LNCAP (cell line): ENCODE measurements around the gene TSPAN9.

Source experiments
- TF ChIP-seq, protein P1 (sequence below): fragments of 450-650 bp; IDR thresholded peaks from 2 replicates; pipeline ENCODE4 v1.5.1; 2017; ENCODE audit warnings: mild to moderate bottlenecking

TSPAN9 gene

DNA sequence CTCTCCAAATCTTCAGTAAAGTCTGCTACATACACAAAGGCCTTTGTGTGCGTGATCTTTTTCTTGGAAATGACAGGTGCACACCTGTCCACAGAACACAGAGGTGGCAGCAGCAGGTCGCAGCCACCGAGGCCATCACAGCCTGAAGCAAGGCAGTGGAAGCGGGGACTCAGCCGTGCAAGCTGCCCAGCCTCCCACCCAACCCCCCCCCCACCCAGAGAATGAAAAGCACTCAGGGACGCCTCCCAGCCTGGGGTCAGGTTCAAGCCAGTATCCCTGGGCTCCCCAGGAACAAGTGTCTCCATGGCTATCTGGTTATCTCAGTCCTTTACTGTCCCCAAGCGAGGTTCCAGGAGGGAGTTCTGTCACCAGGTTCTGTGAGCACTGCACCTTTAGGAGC lies 31.2 kb upstream of the TSPAN9 start:
- TF ChIP-seq, protein P1, sequence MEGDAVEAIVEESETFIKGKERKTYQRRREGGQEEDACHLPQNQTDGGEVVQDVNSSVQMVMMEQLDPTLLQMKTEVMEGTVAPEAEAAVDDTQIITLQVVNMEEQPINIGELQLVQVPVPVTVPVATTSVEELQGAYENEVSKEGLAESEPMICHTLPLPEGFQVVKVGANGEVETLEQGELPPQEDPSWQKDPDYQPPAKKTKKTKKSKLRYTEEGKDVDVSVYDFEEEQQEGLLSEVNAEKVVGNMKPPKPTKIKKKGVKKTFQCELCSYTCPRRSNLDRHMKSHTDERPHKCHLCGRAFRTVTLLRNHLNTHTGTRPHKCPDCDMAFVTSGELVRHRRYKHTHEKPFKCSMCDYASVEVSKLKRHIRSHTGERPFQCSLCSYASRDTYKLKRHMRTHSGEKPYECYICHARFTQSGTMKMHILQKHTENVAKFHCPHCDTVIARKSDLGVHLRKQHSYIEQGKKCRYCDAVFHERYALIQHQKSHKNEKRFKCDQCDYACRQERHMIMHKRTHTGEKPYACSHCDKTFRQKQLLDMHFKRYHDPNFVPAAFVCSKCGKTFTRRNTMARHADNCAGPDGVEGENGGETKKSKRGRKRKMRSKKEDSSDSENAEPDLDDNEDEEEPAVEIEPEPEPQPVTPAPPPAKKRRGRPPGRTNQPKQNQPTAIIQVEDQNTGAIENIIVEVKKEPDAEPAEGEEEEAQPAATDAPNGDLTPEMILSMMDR: no peak

DNA sequence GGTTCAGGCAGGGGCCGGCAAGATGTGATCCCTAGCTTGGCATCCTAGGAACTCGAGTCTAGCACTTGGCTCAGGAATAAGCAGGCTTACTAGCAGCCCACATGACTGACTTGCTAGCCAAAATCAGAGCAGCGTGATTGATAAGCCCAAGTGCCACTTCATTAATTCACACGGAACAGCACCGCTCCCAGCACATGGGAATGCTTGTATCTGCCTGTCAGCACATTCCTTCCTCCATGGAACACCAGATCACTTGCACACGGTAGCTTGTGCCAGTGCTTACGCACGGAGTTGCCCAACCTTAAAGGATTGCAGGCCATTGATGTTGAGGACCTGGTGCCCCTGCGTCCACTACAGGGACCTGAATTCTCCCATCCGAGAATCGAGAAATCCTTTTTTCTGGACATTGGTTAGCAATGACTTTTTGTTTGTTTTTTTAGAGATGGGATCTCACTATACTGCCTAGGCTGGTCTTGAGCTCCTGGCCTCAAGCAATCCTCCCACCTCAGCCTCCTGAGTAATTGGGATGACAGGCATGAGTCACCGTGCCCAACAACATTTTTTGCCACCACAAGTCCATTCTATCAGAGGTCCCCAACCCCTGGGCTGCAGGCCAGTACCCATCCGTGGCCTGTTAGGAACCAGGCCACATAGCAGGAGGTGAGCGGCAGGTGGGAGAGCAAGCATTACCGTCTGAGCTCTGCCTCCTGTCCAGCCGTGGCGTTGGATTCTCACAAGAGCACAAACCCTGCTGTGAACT lies 30.6 kb upstream of the TSPAN9 start:
- TF ChIP-seq, protein P1: no peak

DNA sequence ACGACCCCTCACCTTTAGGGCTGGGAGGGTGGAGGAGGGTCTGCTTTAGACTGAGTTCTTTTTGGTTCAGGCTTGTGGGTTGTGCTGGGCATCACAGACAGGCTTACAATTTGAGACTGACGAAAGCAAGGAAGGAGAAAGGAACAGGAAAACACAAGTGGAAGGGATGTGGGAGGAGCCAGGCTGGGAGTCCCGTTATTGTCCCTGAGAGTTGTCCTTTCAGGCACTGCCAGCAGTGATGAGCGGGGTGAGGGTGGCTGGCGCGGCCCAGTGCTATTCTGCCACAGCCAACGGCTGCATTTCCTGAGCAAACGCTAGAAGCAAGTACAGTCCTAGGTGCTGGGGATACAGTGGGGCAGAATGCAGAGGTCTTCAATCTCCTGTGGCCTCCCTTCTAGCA lies 29.2 kb upstream of the TSPAN9 start:
- TF ChIP-seq, protein P1: no peak

DNA sequence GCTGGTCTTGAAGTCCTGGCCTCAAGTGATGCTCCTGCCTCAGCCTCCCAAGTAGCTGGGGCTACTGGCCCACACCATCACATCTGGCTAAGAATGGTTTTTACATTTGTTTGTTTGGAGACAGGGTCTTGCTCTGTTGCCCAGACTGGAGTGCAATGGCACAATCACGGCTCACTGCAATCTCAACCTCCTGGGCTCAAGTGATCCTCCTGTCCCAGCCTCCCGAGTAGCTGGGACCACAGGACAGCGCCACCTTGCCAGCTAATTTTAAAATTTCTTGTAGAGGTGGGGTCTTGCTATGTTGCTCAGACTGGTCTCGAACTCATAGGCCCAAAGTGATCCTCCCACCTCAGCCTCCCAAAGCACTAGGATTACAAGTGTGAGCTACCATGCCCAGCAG lies 28.6 kb upstream of the TSPAN9 start:
- TF ChIP-seq, protein P1: no peak

DNA sequence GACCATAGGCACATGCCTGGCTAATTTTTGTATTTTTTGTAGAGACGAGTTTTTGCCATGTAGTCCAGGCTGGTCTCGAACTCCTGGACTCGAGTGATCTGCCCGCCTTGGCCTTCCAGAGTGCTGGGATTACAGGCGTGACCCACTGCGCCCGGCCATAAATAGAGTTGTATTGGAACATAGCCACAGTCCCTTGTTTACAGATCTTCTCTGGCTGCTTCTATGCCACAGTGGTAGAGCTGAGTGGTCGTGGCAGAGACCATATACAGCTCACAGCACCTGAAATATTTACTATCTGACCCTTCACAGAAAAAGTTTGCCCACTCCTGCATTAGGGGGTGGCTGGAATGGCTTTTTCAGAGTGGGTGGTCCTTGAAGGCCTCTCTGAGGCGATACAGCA lies 28.0 kb upstream of the TSPAN9 start:
- TF ChIP-seq, protein P1: no peak

DNA sequence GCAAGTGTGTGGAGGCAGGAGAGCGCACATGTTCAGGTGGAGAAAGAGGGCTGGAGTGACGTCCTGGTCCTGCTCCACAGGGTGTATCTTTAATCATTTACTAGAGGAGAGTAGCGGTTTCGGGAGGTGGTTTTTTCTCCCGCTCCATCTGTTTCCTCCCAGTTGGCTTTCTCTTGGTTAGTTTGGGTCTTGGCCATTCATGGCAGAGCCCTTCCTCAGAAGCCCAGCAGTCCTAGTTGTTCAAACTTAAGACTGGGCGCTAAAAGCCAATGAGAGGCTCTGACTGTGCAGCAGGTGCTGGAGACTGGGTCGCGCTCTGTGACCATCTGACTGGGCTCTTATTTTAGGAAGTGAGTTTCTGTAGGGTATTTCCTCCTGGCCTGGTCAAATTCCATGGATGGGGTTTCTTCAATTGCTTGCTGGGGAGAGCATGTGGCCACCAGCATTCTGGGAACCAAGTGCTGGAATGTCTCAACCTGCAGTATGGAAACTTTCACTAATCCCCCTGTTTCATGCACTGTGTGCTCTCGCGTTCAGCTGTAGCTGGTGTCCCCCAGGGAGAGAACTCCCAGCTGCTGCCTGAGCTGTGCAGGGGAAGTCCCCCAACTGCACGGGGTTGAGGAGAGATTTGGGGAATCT lies 27.4 kb upstream of the TSPAN9 start:
- TF ChIP-seq, protein P1: no peak

DNA sequence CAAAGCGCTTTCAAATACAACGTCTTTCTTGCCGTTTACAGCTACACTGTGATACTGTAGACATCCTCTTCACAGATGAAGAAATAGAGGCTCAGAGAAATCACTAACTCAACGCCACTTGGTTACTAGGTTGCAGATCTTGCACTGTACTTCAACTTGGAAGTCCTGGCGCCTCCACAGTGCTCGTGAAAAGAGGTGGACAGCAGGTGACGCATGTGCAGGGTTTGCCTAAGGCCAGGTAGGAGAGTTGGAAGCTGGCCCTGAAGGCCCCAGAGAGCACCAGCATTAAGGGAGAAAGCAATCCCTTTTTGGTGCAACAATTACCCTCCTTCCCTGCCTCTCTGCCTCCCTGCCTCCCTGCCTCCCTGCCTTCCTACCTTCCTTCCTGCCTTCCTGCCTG lies 22.8 kb upstream of the TSPAN9 start:
- TF ChIP-seq, protein P1: no peak
